CD4-positive, alpha-beta T cell (primary cell): ENCODE data around the gene GRIN2A. TPM values are rescaled to one million over a fixed set of nuclear protein-coding genes. Genes with fewer than 3 reads are reported as not detected.

Source experiments
- ATAC-seq: fragments of 200-7000 bp; cut with Tn5 transposase; one replicate; pipeline ENCODE4 v1.10.0; 2022; ENCODE audit warnings: mild to moderate bottlenecking; ENCODE audit not compliant: poor library complexity
- CTCF ChIA-PET: fragments of 350-600 bp; sonication (Branson Sonifier 250); formaldehyde crosslinking; loops from one replicate; lab custom pipeline; 2021; ENCODE audit warnings: antibody characterized with exemption, inconsistent platforms; lab: Charles Lee
- POLR2A ChIA-PET: fragments of 350-600 bp; sonication (Branson Sonifier 250); formaldehyde crosslinking; loops from one replicate; lab custom pipeline; 2021; ENCODE audit warnings: antibody characterized with exemption, inconsistent platforms; lab: Charles Lee
- DNase-seq, 14 experiments: peaks; one replicate each; pipeline ENCODE4 v3.0.0-alpha.2; 2013 to 2020; ENCODE audit warnings: mixed read lengths in 2 of 14
- H3K27ac ChIP-seq, 2 donors: one replicate each; pipeline versions ENCODE4 v1.5.1 to v1.7.0; 2013; ENCODE audit warnings: low read length in 2 of 2, low read depth in 1 of 2, mild to moderate bottlenecking in 1 of 2
- H3K27me3 ChIP-seq, 2 experiments: 1 replicate in 1 of 2; 2 replicates in 1 of 2; pipeline versions ENCODE4 v1.6.1 to v1.7.0; 2013; ENCODE audit warnings: low read length in 2 of 2, control low read depth in 1 of 2, mild to moderate bottlenecking in 1 of 2, moderate library complexity in 1 of 2; ENCODE audit not compliant: insufficient read depth in 2 of 2, control insufficient read depth in 1 of 2
- H3K36me3 ChIP-seq: one replicate; pipeline ENCODE4 v1.6.1; 2013; ENCODE audit warnings: low read length, control low read depth; ENCODE audit not compliant: insufficient read depth
- H3K4me1 ChIP-seq: one replicate; pipeline ENCODE4 v1.6.1; 2013; ENCODE audit warnings: low read length, control low read depth; ENCODE audit not compliant: insufficient read depth
- H3K4me3 ChIP-seq: one replicate; pipeline ENCODE4 v1.5.1; 2013; ENCODE audit warnings: mild to moderate bottlenecking, low read length, moderate library complexity
- H3K9me3 ChIP-seq, 2 experiments: 1 replicate in 1 of 2; 2 replicates in 1 of 2; pipeline versions ENCODE4 v1.6.1 to v1.7.0; 2013; ENCODE audit warnings: low read length in 2 of 2, mild to moderate bottlenecking in 2 of 2, control low read depth in 1 of 2, moderate library complexity in 1 of 2; ENCODE audit not compliant: control insufficient read depth in 1 of 2, insufficient read depth in 1 of 2
- H3K27ac Mint-ChIP-seq: one replicate; pipeline ENCODE4 v1.8.0; 2020; ENCODE audit warnings: mixed read lengths
- H3K27me3 Mint-ChIP-seq: one replicate; pipeline ENCODE4 v1.8.0; 2021; ENCODE audit warnings: mixed read lengths
- H3K36me3 Mint-ChIP-seq: one replicate; pipeline ENCODE4 v1.8.0; 2021; ENCODE audit warnings: low read depth, mixed read lengths
- H3K4me1 Mint-ChIP-seq: one replicate; pipeline ENCODE4 v1.8.0; 2021; ENCODE audit warnings: low read depth, mixed read lengths
- H3K4me3 Mint-ChIP-seq: one replicate; pipeline ENCODE4 v1.8.0; 2020; ENCODE audit warnings: mild to moderate bottlenecking, mixed read lengths
- H3K9me3 Mint-ChIP-seq: one replicate; pipeline ENCODE4 v1.8.0; 2020; ENCODE audit warnings: mixed read lengths
- intact Hi-C, 2 experiments: fragments of 100-400 bp; cut with DNase I in 1 of 2; cut with micrococcal nuclease in 1 of 2; formaldehyde crosslinking; loops; one replicate each; pipeline versions ENCODE4 v1.15.1 to v1.9.0; 2023 to 2025; cut with DNase I, micrococcal nuclease
- total RNA-seq, 174 experiments: library from RNA in 2 of 174; stranded (reverse) in 2 of 174; gene quantifications; one replicate each; pipeline ENCODE4 v1.2.3 and lab custom pipeline; 2021 to 2026
- TF ChIP-seq, protein P1 (sequence below): fragments of 200-600 bp; IDR thresholded peaks from one replicate; pipeline ENCODE4 v1.8.0; 2022; ENCODE audit warnings: antibody characterized with exemption, mild to moderate bottlenecking

GRIN2A gene
- total RNA-seq, 2 experiments from 2014 or later: not detected

DNA sequence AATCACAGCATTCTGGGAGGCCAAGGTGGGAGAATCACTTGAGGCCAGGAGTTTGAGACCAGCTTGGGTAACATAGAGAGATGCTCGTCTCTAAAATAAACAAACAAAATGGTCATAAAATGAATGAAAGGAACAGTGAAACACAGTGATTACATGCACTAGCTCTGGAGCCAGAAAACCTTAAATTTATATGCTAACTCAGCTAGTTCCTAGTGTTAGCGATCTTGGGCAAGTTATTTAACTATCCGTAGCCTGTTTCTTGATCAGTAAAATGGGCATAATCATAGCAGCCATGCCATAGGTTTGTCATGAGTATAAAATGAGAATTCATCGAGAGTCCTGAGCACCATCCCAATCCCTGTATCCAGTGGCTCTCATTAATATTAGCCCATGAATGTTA is 271.0 kb downstream of the GRIN2A start:
- H3K36me3 Mint-ChIP-seq: no peaks in the 10 kb centered on the region
- CTCF ChIA-PET: no interaction called here
- ATAC-seq (no peak), DNase-seq (no peak)
- H3K27ac Mint-ChIP-seq: no peak overlapping the region
- Histone ChIP-seq H3K27me3 (no peaks in the 10 kb centered on the region), H3K27ac (no peak overlapping the region), H3K4me3 (no peak overlapping the region), H3K36me3 (no peaks in the 10 kb centered on the region), H3K9me3 (peaks cover 0 to 11% of the 10 kb centered on the region in 2 experiments), H3K4me1 (no peaks in the 10 kb centered on the region)
- H3K27me3 Mint-ChIP-seq: no peaks in the 10 kb centered on the region
- TF ChIP-seq, protein P1, sequence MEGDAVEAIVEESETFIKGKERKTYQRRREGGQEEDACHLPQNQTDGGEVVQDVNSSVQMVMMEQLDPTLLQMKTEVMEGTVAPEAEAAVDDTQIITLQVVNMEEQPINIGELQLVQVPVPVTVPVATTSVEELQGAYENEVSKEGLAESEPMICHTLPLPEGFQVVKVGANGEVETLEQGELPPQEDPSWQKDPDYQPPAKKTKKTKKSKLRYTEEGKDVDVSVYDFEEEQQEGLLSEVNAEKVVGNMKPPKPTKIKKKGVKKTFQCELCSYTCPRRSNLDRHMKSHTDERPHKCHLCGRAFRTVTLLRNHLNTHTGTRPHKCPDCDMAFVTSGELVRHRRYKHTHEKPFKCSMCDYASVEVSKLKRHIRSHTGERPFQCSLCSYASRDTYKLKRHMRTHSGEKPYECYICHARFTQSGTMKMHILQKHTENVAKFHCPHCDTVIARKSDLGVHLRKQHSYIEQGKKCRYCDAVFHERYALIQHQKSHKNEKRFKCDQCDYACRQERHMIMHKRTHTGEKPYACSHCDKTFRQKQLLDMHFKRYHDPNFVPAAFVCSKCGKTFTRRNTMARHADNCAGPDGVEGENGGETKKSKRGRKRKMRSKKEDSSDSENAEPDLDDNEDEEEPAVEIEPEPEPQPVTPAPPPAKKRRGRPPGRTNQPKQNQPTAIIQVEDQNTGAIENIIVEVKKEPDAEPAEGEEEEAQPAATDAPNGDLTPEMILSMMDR: no peak
- H3K9me3 Mint-ChIP-seq: peaks cover 5% of the 10 kb centered on the region
- no peaks in the 10 kb centered on the region for H3K4me1 Mint-ChIP-seq
- intact Hi-C loops: no loop called here
- POLR2A ChIA-PET: no interaction called here
- no peak overlapping the region for H3K4me3 Mint-ChIP-seq

DNA sequence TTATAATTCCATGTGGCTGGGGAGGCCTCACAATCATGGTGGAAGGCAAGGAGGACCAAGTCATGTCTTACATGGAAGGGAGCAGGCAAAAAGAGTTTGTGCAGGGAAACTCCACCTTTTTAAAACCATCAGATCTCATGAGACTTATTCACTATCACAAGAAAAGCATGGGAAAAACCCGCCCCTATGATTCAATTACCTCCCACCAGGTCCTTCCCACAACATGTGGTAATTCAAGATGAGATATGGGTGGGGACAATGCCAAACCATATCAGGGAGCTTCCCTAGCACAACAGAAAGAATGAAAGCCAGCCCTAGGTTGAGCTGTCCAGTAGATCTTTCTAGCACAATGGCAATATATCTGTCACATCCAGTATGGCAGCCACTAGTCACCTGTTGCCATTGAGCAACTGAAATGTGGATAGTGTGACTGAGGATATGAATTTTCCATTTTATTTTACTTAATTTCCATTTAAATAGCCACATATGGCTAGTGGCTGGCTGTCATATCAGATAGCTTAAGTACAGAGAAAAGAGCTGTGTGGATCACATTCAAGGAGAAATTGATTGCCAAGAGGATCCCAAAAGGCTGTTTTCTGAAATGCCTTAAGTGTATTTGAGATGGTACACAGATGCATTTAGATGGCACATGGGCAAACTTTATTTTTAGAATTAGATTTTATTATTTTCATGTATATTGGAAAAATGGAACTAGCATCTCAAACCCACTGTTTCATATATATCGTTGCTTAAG is 273.0 kb downstream of the GRIN2A start:
- no peak overlapping the region for H3K4me3 ChIP-seq
- Mint-ChIP-seq H3K36me3 (no peaks in the 10 kb centered on the region), H3K4me1 (no peaks in the 10 kb centered on the region), H3K4me3 (no peak overlapping the region), H3K27me3 (no peaks in the 10 kb centered on the region), H3K27ac (no peak overlapping the region), H3K9me3 (peaks cover 2% of the 10 kb centered on the region)
- H3K4me1 ChIP-seq: no peaks in the 10 kb centered on the region
- TF ChIP-seq, protein P1: no peak
- no peak overlapping the region for H3K27ac ChIP-seq
- H3K36me3 ChIP-seq: no peaks in the 10 kb centered on the region
- intact Hi-C loops: no loop called here
- ATAC-seq (no peak), DNase-seq (no peak)
- H3K27me3 ChIP-seq: no peaks in the 10 kb centered on the region
- peaks cover 0 to 11% of the 10 kb centered on the region in 2 experiments for H3K9me3 ChIP-seq
- ChIA-PET POLR2A (no interaction called here), CTCF (no interaction called here)

DNA sequence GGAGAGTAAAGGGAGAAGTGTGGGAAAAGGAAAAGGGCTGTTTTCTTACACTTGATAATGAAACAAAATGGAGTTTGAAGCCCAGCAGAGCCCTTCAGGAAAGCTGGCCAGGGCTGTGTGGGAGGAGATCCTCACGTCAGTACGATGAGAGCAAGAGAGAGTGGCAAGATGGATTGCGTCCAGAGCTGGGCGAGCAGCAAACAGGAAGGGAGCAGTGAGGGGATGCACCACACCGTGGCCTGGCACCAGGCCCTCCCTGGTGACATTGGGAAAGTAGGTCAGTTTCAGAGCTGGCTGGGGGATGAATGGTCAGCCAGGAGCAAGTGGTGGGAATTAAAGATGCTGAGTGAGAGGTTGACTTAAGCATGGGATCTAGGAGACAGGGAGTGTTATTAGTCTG is 273.6 kb downstream of the GRIN2A start:
- TF ChIP-seq, protein P1: no peak
- no peak overlapping the region for H3K27ac Mint-ChIP-seq
- H3K4me1 Mint-ChIP-seq: no peaks in the 10 kb centered on the region
- no peak overlapping the region for H3K4me3 ChIP-seq
- no peaks in the 10 kb centered on the region for H3K4me1 ChIP-seq
- H3K9me3 Mint-ChIP-seq: peaks cover 2% of the 10 kb centered on the region
- no peaks in the 10 kb centered on the region for H3K27me3 Mint-ChIP-seq
- no peak overlapping the region for H3K4me3 Mint-ChIP-seq
- ATAC-seq: no peak
- intact Hi-C loops: no loop called here
- no peaks in the 10 kb centered on the region for H3K36me3 Mint-ChIP-seq
- POLR2A ChIA-PET: no interaction called here
- H3K36me3 ChIP-seq: no peaks in the 10 kb centered on the region
- DNase-seq: no peak
- peaks cover 0 to 11% of the 10 kb centered on the region in 2 experiments for H3K9me3 ChIP-seq
- CTCF ChIA-PET: no interaction called here
- no peak overlapping the region for H3K27ac ChIP-seq
- H3K27me3 ChIP-seq: no peaks in the 10 kb centered on the region
